GM18520 (cell line): ENCODE results near the gene COA1.
"Not testable (repeated sequence)": the region's sequence is repeated elsewhere in the genome, so short reads cannot be mapped to it uniquely, and the experiment has no call there.

Experiments
- ATAC-seq: cut with Tn5 transposase; IDR thresholded peaks from one replicate; pipeline ENCODE4 v1.9.1; 2021; ENCODE audit not compliant: unreplicated experiment

The COA1 gene

DNA sequence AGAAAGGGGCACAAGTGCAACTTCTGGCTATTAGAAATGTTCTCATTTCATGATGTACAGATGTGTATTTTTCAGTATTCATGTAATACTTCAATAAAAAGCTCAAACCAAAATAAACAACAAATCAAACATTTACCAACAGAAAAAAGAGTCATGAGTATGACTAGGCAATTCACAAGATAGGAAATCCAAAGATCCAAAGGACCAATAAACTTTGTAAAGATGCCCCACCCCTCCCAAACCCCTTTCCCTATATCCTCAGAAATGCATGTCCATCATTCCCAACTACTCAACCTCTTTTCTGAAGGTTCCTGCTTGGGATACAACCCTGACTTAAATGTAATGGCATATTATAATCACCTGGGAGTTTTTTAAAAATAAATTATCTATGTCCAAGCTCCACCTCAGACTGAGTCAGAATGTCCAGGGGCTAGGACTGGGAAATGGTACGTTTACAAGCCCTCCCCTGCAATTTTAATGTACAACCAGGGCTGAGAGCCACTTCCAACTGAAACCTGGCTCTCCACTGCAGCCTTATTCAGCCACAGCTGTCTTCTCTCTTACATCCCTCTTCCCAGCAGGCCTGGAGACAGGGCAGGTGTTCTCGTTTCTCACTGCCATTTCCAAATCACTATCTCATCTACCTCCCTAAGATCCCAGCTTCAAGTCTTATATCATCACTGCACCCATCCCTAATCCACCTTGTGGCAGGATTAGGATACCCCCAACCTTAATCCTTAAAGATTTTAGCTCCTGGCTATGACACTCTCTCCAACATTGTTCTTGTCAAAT is 36.5 kb downstream of the COA1 start:
- ATAC-seq, result no peak

GRCh38 chr7:43691611-43692010 is 37.7 kb downstream of the COA1 start:
- no peak for ATAC-seq

- no peak for ATAC-seq
Observed at GRCh38 chr7:43689115-43689514, 40.2 kb downstream of the COA1 start.

DNA sequence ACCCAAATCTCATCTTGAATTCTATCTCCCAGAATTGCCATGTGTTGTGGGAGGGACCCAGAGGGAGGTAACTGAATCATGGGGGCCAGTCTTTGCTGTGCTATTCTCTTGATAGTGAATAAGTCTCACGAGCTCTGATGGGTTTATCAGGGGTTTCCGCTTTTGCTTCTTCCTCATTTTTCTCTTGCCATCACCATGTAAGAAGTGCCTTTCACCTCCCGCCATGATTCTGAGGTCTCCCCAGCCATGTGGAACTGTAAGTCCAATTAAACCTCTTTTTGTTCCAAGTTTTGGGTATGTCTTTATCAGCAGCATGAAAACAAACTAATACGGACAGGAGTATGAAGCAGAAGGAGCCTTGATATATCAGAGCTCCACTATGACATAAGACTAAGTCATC is 41.5 kb downstream of the COA1 start:
- not testable (repeated sequence) for ATAC-seq

GRCh38 chr7:43686991-43687390 is 42.3 kb downstream of the COA1 start:
- ATAC-seq, result no peak

- no peak for ATAC-seq
Observed at GRCh38 chr7:43680736-43681135, 48.6 kb downstream of the COA1 start.

- ATAC-seq, result no peak
Observed at GRCh38 chr7:43679210-43680068, 49.9 kb downstream of the COA1 start.

GRCh38 chr7:43678315-43678714 is 51.0 kb downstream of the COA1 start:
- ATAC-seq, result no peak

DNA sequence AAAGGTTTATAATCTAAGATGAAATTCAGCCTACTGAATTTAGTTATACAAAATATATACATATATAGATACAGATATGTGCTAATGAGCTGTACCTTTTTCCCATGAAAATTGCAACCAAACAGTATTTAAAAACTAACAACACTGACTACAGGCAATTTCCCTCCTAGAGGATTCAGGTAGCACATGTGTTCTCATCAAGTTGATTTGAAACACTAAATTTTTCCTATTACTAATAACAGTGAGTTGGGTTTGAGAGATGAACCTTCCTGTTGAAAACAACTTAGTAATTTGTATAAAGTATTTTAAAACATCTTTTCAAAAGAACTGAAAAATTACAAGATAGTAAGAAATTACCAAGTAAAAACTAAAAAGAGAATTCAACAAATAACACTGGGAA is 51.5 kb downstream of the COA1 start:
- no peak for ATAC-seq

- no peak for ATAC-seq
Observed at GRCh38 chr7:43674559-43675436, 54.5 kb downstream of the COA1 start.

GRCh38 chr7:43673243-43673976 is 55.9 kb downstream of the COA1 start:
- not testable (repeated sequence) for ATAC-seq

DNA sequence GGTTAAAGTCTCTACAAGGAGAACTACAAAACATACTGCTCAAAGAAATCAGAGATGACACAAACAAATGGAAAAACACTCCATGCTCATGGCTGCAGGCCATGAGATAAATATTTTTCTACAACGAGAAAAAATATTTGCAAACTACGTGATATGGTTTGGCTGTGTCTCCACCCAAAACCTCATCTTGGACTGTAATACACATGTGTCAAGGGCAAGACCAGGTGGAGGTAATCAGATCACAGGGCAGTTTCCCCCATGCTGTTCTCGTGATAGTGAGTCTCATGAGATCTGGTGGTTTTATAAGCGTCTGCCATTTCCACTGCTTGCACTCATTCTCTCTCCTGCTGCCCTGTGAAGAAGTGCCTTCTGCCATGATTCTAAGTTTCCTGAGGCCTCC is 57.8 kb downstream of the COA1 start:
- no peak for ATAC-seq

DNA sequence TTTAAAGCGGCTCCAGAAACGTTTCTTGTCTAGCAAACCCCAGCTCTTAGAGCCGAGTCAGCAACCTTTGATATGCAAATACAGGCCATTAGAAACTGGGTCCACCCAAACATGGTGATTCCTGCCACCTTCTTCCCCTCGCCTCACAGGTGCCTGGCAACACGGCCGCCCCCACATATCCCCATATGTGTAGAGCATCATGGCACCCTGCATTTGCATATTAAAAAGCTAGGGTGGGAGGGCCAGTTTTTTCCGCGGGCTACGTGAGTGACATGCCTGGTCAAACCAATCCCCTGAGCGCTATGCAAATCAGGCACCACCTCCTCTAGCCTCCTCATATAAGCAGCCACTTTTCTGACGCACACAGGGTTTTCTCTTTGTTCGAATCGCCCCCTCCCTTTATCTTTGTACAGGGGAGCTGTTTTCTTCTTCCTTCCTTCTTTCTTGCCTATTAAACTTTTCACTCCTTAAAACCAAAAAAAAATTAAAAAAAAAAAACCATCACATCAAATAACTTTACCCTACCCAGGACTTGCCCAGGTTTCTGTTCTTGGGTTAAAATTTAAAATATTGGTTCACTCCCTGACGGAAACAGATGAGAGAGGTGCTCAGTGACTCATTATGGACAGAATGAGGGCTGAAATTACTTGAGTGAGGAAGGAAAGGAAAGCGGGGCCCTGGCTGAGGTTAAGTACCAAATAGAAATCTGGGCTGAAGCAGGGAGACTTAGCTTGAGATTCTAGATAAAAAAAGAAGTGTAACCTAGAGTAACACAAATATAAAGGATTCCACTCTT is 59.8 kb downstream of the COA1 start:
- no peak for ATAC-seq

GRCh38 chr7:43668035-43668434 is 61.3 kb downstream of the COA1 start:
- ATAC-seq, result no peak

DNA sequence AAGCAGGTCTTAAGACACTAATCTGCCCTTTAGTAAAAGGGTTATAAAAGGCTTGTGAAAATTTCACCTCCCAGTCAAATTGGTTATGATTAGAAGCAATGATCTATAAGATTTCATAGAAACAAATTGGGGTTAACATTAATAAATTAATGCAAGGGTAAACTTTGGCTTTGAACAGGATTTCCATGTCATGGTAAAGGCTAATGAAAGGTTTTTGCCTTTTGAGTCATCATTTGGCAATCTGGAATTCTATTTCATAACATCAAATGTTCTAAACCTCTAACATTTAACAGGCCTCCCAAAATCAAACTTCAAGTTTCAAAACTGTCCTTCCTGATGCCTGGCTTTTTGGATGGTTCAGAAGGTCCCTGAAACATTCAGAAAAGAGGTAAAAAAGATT is 62.4 kb downstream of the COA1 start:
- ATAC-seq, result no peak

DNA sequence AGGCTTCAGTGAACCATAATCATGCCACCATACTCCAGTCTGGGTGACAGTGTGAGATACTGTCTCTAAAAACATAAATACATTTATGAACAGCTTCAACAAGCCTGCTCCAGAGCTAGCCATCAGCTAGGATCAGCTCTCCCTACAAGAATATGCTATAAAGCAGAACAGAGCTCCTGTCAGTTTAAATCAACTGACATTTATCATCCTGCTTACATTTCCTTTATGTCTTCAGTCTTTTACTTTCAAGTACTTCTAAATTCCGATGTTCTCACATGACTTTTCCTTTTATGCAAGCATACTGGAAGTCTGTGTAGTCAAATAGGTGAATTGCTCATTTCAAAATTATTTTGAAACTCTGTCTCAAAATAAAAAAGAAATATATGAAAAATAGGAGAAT is 64.6 kb downstream of the COA1 start:
- ATAC-seq, result no peak

DNA sequence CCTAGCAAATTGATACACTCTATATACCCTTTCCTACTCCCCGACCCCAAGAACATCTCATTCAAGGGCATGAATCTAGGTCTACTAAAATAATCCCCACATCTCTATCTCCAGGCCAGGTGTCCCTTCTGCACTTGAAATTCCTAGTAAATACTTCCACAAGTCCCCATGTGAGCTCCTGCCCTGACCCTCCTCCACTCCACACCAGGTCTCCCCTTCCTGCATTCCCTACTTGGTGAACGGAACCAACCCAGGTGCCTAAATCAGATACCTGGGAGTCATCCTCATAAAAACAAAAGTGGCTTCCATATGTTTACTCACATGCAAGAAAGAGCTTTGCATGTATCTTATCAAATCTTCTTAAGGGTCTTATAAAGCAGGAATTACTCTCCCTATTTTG is 69.2 kb downstream of the COA1 start:
- ATAC-seq, result no peak

GRCh38 chr7:43659549-43659896 is 69.8 kb downstream of the COA1 start:
- ATAC-seq, result no peak

DNA sequence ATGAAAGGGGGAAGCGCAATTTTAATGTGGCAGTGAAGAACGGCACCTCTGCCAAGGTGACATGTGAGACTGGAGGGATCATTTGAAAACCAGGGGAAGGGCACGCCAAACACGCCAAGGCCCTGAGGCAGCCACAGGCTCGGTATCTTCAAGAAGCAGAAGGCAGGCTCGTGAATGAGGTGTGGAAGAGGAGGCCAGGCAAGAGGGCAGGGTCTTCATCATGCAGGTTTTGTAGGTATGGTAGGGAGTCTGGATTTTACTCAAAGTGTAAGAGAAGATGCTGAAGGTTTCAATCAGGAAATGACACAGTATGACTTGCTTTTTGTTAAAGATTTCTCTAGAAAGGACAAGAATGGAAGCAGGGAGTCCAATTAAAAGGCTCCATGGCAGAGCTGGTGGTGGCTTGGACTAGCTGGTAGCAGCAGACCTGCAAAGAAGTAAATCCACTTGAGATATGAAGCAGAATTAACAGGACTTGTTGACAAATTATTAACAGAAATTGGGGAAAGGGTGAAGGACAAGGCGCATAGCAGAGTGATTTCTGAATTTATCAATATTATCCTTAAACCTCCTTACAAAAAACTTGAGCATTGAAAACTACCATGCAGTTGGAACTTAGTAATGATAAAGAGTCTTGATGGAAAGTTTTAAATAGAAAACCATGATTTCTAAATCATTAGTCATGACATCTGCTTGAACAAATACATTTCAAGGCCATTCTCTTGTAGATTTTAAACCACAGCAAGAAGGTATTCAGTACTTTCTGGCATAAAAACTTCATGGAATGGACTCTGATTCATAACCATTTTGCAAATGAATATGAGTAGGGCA is 70.4 kb downstream of the COA1 start:
- ATAC-seq, result peak; percentile 50
